GM23338 (cell line): ENCODE measurements around the gene PICALM. TPM values are rescaled to one million over a fixed set of nuclear protein-coding genes. Genes with fewer than 3 reads are reported as not detected.

ENCODE experiments used
- ATAC-seq: fragments of 200-7000 bp; cut with Tn5 transposase; 3 replicates; pipeline ENCODE4 v1.9.1; 2020
- DNase-seq: peaks from one replicate; pipeline ENCODE4 v3.0.0-alpha.2; 2015; ENCODE audit warnings: low spot score
- H2AFZ ChIP-seq: fragments of 200-600 bp; sonication (generic); 2 replicates; pipeline ENCODE4 v1.8.0; 2016; ENCODE audit warnings: antibody characterized with exemption, mild to moderate bottlenecking, moderate library complexity
- H3F3A ChIP-seq: fragments of 200-600 bp; sonication (generic); replicated peaks from 2 replicates; pipeline ENCODE4 v1.8.0; 2017; ENCODE audit warnings: antibody characterized with exemption, mixed run types, low read depth
- H3K27ac ChIP-seq: fragments of 200-600 bp; sonication (generic); 2 replicates; pipeline ENCODE4 v1.6.1; 2016; ENCODE audit warnings: low read depth
- H3K27me3 ChIP-seq: fragments of 200-600 bp; sonication (generic); 2 replicates; pipeline ENCODE4 v1.8.0; 2016; ENCODE audit warnings: mild to moderate bottlenecking, mixed run types, moderate library complexity; ENCODE audit not compliant: insufficient read depth
- H3K36me3 ChIP-seq: fragments of 200-600 bp; sonication (generic); 2 replicates; pipeline ENCODE4 v1.8.0; 2016; ENCODE audit warnings: mild to moderate bottlenecking; ENCODE audit not compliant: insufficient read depth
- H3K4me1 ChIP-seq: fragments of 200-600 bp; sonication (generic); 2 replicates; pipeline ENCODE4 v1.8.0; 2016; ENCODE audit warnings: mild to moderate bottlenecking, moderate library complexity; ENCODE audit not compliant: insufficient read depth
- H3K4me2 ChIP-seq: fragments of 200-600 bp; sonication (generic); 2 replicates; pipeline ENCODE4 v1.7.1; 2017; ENCODE audit warnings: mixed run types
- H3K4me3 ChIP-seq: fragments of 200-600 bp; sonication (generic); 2 replicates; pipeline ENCODE4 v1.6.1; 2016; ENCODE audit warnings: mixed run types
- H3K79me2 ChIP-seq: fragments of 200-600 bp; sonication (generic); replicated peaks from 2 replicates; pipeline ENCODE4 v1.8.0; 2017; ENCODE audit warnings: mild to moderate bottlenecking; ENCODE audit not compliant: insufficient read depth
- H3K9me2 ChIP-seq: fragments of 200-600 bp; sonication (generic); 2 replicates; pipeline ENCODE4 v1.8.0; 2017; ENCODE audit not compliant: insufficient read depth
- H4K20me1 ChIP-seq: fragments of 200-600 bp; sonication (generic); replicated peaks from 2 replicates; pipeline ENCODE4 v1.8.0; 2017; ENCODE audit warnings: mild to moderate bottlenecking; ENCODE audit not compliant: insufficient read depth
- H3K27ac Mint-ChIP-seq: 2 replicates; pipeline ENCODE4 v1.8.0; 2020; ENCODE audit warnings: inconsistent platforms, mild to moderate bottlenecking, moderate library complexity, mixed read lengths
- H3K27me3 Mint-ChIP-seq: 3 replicates; pipeline ENCODE4 v1.8.0; 2022; ENCODE audit warnings: low read depth, mild to moderate bottlenecking, moderate library complexity, mixed read lengths, inconsistent platforms; ENCODE audit not compliant: insufficient read depth, poor library complexity
- H3K36me3 Mint-ChIP-seq: 3 replicates; pipeline ENCODE4 v1.8.0; 2021; ENCODE audit warnings: low read depth, mild to moderate bottlenecking, inconsistent platforms, moderate library complexity, mixed read lengths
- H3K4me1 Mint-ChIP-seq: 3 replicates; pipeline ENCODE4 v1.8.0; 2020; ENCODE audit warnings: mild to moderate bottlenecking, inconsistent platforms, mixed read lengths
- H3K4me3 Mint-ChIP-seq: 3 replicates; pipeline ENCODE4 v1.8.0; 2021; ENCODE audit warnings: moderate library complexity, mild to moderate bottlenecking, inconsistent platforms, mixed read lengths
- H3K9me3 Mint-ChIP-seq: 3 replicates; pipeline ENCODE4 v1.8.0; 2020; ENCODE audit warnings: moderate library complexity, mild to moderate bottlenecking, inconsistent platforms, mixed read lengths
- CREB1 ChIP-seq: fragments of 250-450 bp; sonication (Bioruptor Pico); IDR thresholded peaks from 2 replicates; pipeline ENCODE4 v1.5.0; 2020; ENCODE audit warnings: low read depth, mild to moderate bottlenecking, moderate library complexity
- NANOG ChIP-seq: IDR thresholded peaks from 2 replicates; pipeline ENCODE4 v1.6.1; 2016; ENCODE audit warnings: antibody characterized with exemption, borderline replicate concordance
- POLR2AphosphoS5 ChIP-seq: IDR thresholded peaks from 2 replicates; pipeline ENCODE4 v1.6.1; 2016; ENCODE audit warnings: antibody characterized with exemption, low read depth
- ZNF331 ChIP-seq: fragments of 250-450 bp; sonication (Bioruptor Pico); IDR thresholded peaks from 2 replicates; pipeline ENCODE4 v1.5.0; 2020; ENCODE audit warnings: low read depth, mild to moderate bottlenecking, moderate library complexity
- polyA plus RNA-seq: library from polyadenylated mRNA; unstranded; fragments of >200 nt; fragmentation: Nextera tagmentation; extraction: Ambion mirVana; gene quantifications from 2 replicates; pipeline ENCODE4 v1.2.1, GENCODE V29; 2016
- total RNA-seq: library from RNA; depleted of rRNA; stranded (reverse); fragments of >200 nt; shearing (Covaris generic); gene quantifications from 2 replicates; pipeline ENCODE4 v1.2.3, GENCODE V29; 2014
- TF ChIP-seq, protein P1 (sequence below): fragments of 250-450 bp; sonication (Bioruptor Pico); IDR thresholded peaks from 2 replicates; pipeline ENCODE4 v1.5.0; 2020; ENCODE audit warnings: mild to moderate bottlenecking, moderate library complexity
- TF ChIP-seq, protein P2 (sequence below): IDR thresholded peaks from 2 replicates; pipeline ENCODE4 v1.6.1; 2016; ENCODE audit warnings: antibody characterized with exemption
- TF ChIP-seq, protein P3 (sequence below), 2 experiments: fragments of 200-600 bp in 1 of 2; sonication (generic) in 1 of 2; conservative IDR thresholded peaks; 2 replicates each; pipeline versions ENCODE4 v1.5.1 to v1.6.1; 2016 to 2017; ENCODE audit warnings: antibody characterized with exemption in 2 of 2, low read depth in 2 of 2, mild to moderate bottlenecking in 2 of 2, moderate library complexity in 1 of 2

PICALM gene
- total and polyA plus RNA-seq, 2 experiments from 2014 or later = 27.9 to 134 TPM

DNA sequence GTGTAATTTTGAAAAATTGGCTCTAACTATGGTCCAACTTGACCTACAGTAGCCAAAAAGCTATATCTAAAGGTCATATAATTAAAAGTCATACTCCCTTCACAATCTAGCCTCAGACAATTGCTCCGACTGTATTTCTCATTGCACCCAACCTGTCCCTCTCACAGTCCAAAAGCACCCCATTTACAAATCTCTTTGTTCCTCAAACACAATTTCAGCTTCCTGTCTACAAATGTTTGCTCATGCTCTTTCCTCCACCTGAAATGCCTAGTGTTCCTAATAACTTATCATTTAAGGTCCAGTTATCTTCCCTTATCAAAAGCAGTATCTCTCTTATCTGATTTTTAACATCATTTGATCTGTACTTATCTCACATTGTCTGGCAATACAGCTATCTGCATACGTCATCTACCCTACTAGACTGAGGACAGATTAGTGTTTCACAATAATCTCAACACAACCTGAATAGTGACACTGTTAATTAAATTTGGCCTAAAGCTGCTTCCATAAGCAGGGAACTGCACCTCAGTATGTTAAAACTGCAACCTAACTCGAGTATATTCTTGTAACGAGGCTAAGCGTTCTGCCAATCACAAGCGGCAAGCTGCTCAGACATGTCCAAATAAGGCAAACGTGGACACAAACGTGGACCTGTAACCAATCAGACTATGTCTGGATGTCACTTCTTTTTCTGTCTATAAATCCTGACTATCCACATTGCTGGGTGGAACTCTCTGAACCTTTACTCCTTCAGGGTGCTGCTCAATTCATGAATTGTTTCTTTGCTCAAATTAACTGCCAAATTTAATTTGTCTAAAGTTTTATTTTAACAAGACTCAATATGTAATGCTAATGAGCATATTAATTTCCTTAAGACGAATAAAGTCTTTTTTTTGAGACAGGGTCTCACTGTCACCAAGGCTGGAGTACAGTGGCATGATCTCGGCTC, 15.9 kb downstream of the PICALM start (continued):
- no peak for TF ChIP-seq POLR2AphosphoS5
- TF ChIP-seq NANOG = no peak
- TF ChIP-seq, protein P1, sequence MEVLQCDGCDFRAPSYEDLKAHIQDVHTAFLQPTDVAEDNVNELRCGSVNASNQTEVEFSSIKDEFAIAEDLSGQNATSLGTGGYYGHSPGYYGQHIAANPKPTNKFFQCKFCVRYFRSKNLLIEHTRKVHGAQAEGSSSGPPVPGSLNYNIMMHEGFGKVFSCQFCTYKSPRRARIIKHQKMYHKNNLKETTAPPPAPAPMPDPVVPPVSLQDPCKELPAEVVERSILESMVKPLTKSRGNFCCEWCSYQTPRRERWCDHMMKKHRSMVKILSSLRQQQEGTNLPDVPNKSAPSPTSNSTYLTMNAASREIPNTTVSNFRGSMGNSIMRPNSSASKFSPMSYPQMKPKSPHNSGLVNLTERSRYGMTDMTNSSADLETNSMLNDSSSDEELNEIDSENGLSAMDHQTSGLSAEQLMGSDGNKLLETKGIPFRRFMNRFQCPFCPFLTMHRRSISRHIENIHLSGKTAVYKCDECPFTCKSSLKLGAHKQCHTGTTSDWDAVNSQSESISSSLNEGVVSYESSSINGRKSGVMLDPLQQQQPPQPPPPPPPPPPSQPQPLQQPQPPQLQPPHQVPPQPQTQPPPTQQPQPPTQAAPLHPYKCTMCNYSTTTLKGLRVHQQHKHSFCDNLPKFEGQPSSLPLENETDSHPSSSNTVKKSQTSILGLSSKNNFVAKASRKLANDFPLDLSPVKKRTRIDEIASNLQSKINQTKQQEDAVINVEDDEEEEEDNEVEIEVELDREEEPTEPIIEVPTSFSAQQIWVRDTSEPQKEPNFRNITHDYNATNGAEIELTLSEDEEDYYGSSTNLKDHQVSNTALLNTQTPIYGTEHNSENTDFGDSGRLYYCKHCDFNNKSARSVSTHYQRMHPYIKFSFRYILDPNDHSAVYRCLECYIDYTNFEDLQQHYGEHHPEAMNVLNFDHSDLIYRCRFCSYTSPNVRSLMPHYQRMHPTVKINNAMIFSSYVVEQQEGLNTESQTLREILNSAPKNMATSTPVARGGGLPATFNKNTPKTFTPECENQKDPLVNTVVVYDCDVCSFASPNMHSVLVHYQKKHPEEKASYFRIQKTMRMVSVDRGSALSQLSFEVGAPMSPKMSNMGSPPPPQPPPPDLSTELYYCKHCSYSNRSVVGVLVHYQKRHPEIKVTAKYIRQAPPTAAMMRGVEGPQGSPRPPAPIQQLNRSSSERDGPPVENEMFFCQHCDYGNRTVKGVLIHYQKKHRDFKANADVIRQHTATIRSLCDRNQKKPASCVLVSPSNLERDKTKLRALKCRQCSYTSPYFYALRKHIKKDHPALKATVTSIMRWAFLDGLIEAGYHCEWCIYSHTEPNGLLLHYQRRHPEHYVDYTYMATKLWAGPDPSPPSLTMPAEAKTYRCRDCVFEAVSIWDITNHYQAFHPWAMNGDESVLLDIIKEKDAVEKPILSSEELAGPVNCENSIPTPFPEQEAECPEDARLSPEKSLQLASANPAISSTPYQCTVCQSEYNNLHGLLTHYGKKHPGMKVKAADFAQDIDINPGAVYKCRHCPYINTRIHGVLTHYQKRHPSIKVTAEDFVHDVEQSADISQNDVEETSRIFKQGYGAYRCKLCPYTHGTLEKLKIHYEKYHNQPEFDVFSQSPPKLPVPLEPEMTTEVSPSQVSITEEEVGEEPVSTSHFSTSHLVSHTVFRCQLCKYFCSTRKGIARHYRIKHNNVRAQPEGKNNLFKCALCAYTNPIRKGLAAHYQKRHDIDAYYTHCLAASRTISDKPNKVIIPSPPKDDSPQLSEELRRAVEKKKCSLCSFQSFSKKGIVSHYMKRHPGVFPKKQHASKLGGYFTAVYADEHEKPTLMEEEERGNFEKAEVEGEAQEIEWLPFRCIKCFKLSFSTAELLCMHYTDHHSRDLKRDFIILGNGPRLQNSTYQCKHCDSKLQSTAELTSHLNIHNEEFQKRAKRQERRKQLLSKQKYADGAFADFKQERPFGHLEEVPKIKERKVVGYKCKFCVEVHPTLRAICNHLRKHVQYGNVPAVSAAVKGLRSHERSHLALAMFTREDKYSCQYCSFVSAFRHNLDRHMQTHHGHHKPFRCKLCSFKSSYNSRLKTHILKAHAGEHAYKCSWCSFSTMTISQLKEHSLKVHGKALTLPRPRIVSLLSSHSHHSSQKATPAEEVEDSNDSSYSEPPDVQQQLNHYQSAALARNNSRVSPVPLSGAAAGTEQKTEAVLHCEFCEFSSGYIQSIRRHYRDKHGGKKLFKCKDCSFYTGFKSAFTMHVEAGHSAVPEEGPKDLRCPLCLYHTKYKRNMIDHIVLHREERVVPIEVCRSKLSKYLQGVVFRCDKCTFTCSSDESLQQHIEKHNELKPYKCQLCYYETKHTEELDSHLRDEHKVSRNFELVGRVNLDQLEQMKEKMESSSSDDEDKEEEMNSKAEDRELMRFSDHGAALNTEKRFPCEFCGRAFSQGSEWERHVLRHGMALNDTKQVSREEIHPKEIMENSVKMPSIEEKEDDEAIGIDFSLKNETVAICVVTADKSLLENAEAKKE (CRISPR knock-in tag) = no peak

DNA sequence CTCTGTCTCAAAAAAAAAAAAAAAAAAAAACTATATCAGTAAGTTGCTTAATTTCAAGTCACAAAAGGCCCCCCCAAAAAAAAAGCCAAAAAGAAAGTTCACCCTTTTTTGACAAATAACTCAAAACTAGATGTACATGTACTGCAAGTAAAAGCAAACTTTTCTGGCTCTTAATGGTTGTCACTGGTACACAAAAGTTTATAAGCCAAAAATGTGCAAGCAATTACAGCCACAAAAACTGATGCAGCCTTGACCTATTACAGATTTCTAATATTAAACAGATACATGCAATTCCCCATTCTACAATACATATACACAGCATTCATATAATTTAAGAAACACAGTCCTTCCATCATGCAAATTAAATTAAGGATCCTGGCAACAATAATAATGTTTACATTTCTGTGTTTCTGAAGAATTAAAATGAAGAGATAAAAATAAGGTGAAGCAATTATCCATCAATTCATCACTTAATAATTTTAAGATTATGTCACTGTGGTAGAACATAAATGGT, 18.6 kb downstream of the PICALM start:
- Histone ChIP-seq H3F3A (no peaks in the 10 kb centered on the region), H4K20me1 (peaks cover 77% of the 10 kb centered on the region), H3K36me3 (no peaks in the 10 kb centered on the region), H3K27ac (no peak overlapping the region), H3K4me3 (no peak overlapping the region), H2AFZ (no peak overlapping the region), H3K79me2 (peaks cover 100% of the 10 kb centered on the region), H3K9me2 (no peaks in the 10 kb centered on the region), H3K4me1 (no peaks in the 10 kb centered on the region; the same call in 1 of the 2 replicates), H3K27me3 (no peaks in the 10 kb centered on the region), H3K4me2 (no peak overlapping the region)
- TF ChIP-seq ZNF331 (CRISPR knock-in tag) (no peak), POLR2AphosphoS5 (no peak), CREB1 (CRISPR knock-in tag) (no peak)
- TF ChIP-seq, protein P2, sequence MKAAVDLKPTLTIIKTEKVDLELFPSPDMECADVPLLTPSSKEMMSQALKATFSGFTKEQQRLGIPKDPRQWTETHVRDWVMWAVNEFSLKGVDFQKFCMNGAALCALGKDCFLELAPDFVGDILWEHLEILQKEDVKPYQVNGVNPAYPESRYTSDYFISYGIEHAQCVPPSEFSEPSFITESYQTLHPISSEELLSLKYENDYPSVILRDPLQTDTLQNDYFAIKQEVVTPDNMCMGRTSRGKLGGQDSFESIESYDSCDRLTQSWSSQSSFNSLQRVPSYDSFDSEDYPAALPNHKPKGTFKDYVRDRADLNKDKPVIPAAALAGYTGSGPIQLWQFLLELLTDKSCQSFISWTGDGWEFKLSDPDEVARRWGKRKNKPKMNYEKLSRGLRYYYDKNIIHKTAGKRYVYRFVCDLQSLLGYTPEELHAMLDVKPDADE = no peak
- TF ChIP-seq, protein P3, sequence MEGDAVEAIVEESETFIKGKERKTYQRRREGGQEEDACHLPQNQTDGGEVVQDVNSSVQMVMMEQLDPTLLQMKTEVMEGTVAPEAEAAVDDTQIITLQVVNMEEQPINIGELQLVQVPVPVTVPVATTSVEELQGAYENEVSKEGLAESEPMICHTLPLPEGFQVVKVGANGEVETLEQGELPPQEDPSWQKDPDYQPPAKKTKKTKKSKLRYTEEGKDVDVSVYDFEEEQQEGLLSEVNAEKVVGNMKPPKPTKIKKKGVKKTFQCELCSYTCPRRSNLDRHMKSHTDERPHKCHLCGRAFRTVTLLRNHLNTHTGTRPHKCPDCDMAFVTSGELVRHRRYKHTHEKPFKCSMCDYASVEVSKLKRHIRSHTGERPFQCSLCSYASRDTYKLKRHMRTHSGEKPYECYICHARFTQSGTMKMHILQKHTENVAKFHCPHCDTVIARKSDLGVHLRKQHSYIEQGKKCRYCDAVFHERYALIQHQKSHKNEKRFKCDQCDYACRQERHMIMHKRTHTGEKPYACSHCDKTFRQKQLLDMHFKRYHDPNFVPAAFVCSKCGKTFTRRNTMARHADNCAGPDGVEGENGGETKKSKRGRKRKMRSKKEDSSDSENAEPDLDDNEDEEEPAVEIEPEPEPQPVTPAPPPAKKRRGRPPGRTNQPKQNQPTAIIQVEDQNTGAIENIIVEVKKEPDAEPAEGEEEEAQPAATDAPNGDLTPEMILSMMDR (conservative IDR thresholded peaks at IDR 0.05; ENCODE audit: low read depth in 2 of 2) = no peak
- DNase-seq = no peak
- no peaks in the 10 kb centered on the region for H3K9me3 Mint-ChIP-seq
- H3K4me1 Mint-ChIP-seq = peaks cover 17% of the 10 kb centered on the region
- H3K27ac Mint-ChIP-seq = no peak overlapping the region
- peaks cover 2% of the 10 kb centered on the region for H3K27me3 Mint-ChIP-seq
- no peak overlapping the region for H3K4me3 Mint-ChIP-seq
- no peak for ATAC-seq
- H3K36me3 Mint-ChIP-seq = no peaks in the 10 kb centered on the region
